LNCaP clone FGC (cell line): ENCODE data around the gene OR5H2.

Experiments used
- DNase-seq: peaks from one replicate; pipeline ENCODE4 v3.0.0-alpha.2; 2011; ENCODE audit warnings: low read depth
- H3K4me3 ChIP-seq: 2 replicates; pipeline ENCODE4 v1.5.1; 2011; ENCODE audit warnings: mild to moderate bottlenecking, low read depth, low read length, control low read depth
- TF ChIP-seq, protein P1 (sequence below): IDR thresholded peaks from 2 replicates; pipeline ENCODE4 v1.5.1; 2012; ENCODE audit warnings: mild to moderate bottlenecking; ENCODE audit not compliant: control insufficient read depth, insufficient read depth; ENCODE audit errors: extremely low read depth

Gene OR5H2

DNA sequence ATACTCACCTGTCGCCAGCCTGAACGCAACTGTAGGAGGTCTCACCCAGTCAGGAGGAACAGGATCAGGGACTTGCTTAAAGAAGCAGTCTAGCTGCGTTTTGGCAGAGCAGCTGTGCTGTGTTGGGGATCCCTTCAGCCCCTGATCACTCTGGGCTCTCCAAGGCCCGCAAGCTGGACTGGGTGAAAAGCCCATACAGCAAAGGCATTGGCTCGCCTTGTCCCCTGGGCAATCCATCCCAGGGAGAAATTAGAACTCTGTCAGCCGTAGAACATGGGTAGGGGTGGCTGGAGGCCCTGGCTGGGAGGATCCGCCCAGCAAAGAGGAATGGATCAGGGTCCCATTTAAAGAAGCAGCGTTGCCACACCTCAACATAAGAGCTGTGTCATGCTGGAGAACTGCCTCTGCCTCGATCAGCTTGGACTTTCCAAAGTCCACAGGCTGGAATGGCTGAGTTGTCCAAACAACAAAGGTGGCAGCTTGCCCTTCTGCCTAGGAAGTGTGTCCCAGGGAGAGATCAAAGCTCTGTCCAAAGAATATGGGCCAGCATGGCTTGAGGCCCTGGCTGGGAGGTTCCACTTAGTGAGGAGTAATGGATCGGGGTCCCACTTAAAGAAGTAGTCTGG, 9.1 kb downstream of the OR5H2 start:
- DNase-seq, result no peak
- H3K4me3 ChIP-seq, result no peak overlapping the region
- TF ChIP-seq, protein P1, sequence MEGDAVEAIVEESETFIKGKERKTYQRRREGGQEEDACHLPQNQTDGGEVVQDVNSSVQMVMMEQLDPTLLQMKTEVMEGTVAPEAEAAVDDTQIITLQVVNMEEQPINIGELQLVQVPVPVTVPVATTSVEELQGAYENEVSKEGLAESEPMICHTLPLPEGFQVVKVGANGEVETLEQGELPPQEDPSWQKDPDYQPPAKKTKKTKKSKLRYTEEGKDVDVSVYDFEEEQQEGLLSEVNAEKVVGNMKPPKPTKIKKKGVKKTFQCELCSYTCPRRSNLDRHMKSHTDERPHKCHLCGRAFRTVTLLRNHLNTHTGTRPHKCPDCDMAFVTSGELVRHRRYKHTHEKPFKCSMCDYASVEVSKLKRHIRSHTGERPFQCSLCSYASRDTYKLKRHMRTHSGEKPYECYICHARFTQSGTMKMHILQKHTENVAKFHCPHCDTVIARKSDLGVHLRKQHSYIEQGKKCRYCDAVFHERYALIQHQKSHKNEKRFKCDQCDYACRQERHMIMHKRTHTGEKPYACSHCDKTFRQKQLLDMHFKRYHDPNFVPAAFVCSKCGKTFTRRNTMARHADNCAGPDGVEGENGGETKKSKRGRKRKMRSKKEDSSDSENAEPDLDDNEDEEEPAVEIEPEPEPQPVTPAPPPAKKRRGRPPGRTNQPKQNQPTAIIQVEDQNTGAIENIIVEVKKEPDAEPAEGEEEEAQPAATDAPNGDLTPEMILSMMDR, result no peak

DNA sequence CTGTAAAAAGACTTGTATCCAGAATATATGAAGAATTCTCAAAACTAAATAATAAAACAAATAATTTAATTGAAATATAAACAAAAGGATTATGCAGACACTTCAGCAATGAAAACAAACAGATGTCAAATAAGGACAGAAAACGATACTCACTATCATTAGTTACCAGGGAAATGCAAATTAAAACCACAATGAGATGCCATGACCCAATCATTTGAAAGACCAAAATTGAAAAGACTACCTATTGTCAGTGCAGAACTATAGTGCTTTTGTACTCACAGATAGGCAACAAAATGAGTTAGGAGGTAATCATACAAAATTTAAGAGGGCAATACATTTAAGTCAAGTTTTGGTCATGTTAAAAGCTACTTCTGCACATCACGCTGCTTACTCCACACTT, 39.8 kb downstream of the OR5H2 start:
- no peak overlapping the region for H3K4me3 ChIP-seq
- no peak for DNase-seq
- TF ChIP-seq, protein P1, result no peak

DNA sequence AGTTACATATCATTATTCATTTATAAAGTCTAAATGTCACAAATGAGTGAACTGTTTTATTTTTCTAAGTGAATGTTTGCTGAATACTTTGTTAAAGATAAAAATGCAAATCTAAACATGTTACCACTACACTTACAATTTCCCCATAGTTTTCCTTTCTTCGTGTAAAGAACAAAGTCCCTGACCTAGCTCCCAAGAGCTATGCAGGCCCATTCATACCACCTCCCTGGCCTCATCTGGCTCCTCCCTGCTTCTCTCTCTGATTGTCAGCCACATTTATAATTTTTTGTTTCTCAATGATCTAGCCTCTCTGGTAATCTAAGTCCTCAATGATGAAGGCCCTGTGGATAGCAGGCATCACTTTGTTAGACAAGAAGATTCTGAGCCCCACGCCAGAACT, 40.4 kb downstream of the OR5H2 start:
- no peak overlapping the region for H3K4me3 ChIP-seq
- no peak for DNase-seq
- TF ChIP-seq, protein P1, result no peak

DNA sequence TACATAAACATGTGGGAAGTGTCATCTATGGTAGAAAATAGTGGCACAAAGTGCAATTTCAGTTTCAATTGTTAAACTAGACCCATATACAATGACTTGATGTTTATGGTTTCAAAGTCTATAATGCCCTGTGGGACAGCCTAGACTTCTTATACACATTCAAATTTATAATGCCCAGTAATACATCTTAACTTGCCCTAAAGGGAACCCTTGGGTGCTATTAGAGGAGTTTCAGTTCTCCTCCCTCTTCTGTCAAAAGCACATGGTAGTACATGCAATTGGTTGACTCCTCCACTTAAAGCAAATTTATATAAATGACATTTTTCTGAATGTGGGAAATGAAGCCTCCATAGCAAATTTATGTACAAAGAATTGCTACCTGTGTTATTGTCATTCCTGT, 41.1 kb downstream of the OR5H2 start:
- H3K4me3 ChIP-seq, result no peak overlapping the region
- TF ChIP-seq, protein P1, result no peak
- DNase-seq, result no peak

DNA sequence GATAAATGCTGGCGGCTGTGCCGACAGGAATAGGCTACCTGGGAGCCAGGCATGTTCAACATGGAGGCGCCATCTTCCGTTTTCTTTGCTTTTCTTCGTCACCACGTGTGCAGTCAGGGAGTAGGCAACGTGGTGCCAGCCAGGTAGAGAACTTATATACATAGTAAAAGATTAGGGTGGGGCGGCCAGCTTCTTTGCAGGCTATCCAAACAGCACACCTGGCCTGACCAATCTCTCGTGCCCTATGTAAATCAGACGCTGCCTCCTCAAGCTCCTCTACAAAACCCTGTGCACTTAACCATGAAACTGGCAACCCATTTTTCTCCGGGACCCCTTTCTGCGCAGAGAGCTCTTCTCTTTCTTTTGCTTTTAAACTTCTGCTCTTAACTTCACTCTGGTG, 42.8 kb downstream of the OR5H2 start:
- DNase-seq, result peak; percentile 70
- TF ChIP-seq, protein P1, result peak; percentile 22; the same call in 1 of the 2 replicates
- peak overlapping the region; percentile 43 for H3K4me3 ChIP-seq

DNA sequence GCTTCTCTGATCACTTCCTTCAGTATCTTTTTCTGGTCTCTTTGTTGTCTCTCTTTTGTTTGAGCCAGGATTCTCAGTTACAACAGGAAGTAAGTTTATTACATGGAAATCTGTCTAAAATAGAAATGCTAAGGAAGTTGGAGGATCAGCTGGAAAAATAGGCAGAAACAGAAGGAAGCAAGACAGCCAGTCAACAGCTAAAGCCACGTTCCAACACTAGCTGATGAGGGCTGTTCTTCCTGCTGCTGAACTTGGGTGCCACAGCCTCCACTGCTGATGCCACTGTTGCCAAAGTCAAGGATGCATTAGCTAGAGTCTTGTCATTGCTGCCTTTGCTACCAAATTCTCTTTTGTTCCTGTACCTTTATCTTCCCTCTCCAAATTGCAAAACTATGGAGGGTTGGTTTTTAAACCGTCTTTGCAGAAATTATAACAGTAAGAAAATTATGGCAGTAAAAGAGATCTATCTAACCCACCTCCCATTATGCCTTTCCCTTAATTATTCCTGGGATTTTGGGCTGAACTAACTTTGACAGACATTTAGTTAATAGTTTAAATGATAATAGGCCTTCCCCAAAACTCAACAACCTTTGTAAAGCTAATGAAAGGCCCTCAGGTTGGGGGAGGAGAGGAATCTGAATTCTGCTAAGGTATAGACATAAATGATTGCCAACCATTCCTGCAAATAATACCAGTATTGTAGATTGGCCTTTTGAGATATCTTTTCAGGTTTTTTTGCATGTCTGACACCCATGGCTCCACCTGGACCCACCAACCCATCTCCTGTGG, 44.0 kb downstream of the OR5H2 start:
- no peak for DNase-seq
- TF ChIP-seq, protein P1, result no peak
- no peak overlapping the region for H3K4me3 ChIP-seq
